OCI-LY7 (cell line): ENCODE measurements around the gene EFCAB13. TPM values are rescaled to one million over a fixed set of nuclear protein-coding genes. Genes with fewer than 3 reads are reported as not detected.

Experiments
- BruUV-seq: library from RNA; stranded (reverse); fragments of 400-500 nt; replicated peaks from 2 replicates; lab custom pipeline; 2021; lab: Mats Ljungman, UMichigan
- CTCF ChIA-PET: fragments of 300-600 bp; sonication (Branson Sonifier 250); formaldehyde crosslinking; loops from one replicate; lab custom pipeline; 2022; ENCODE audit warnings: antibody characterized with exemption; ENCODE audit not compliant: unreplicated experiment; lab: Charles Lee
- POLR2A ChIA-PET: fragments of 300-600 bp; sonication (Branson Sonifier 250); formaldehyde crosslinking; loops from one replicate; lab custom pipeline; 2022; ENCODE audit warnings: antibody characterized with exemption; lab: Charles Lee
- DNase-seq: peaks from one replicate; pipeline ENCODE4 v3.0.0-alpha.2; 2015; ENCODE audit warnings: low spot score
- H2AFZ ChIP-seq: fragments of 200-600 bp; sonication (generic), shearing (Covaris generic); 2 replicates; pipeline ENCODE4 v1.6.1; 2014; ENCODE audit warnings: mild to moderate bottlenecking, antibody characterized with exemption, low read length, moderate library complexity
- H3K27ac ChIP-seq: fragments of 200-600 bp; sonication (generic); 2 replicates; pipeline ENCODE4 v1.5.1; 2014; ENCODE audit warnings: mixed run types, low read depth, mild to moderate bottlenecking, moderate library complexity, low read length, inconsistent platforms; ENCODE audit not compliant: poor library complexity, severe bottlenecking
- H3K36me3 ChIP-seq: fragments of 200-600 bp; sonication (generic); 2 replicates; pipeline ENCODE4 v1.6.1; 2014; ENCODE audit warnings: mild to moderate bottlenecking, antibody characterized with exemption, low read length, moderate library complexity, mixed read lengths; ENCODE audit not compliant: insufficient read depth
- H3K4me1 ChIP-seq: fragments of 200-600 bp; sonication (generic); 2 replicates; pipeline ENCODE4 v1.5.1; 2014; ENCODE audit warnings: mild to moderate bottlenecking, low read length; ENCODE audit not compliant: insufficient read depth, poor library complexity, severe bottlenecking
- H3K4me2 ChIP-seq: fragments of 200-600 bp; sonication (generic); 2 replicates; pipeline ENCODE4 v1.6.1; 2014; ENCODE audit warnings: mild to moderate bottlenecking, low read length
- H3K4me3 ChIP-seq: fragments of 200-600 bp; sonication (generic); 2 replicates; pipeline ENCODE4 v1.5.1; 2014; ENCODE audit warnings: mild to moderate bottlenecking, low read depth, low read length; ENCODE audit not compliant: poor library complexity, severe bottlenecking
- H3K79me2 ChIP-seq: fragments of 200-600 bp; sonication (generic); 2 replicates; pipeline ENCODE4 v1.6.1; 2016; ENCODE audit warnings: low read depth, mild to moderate bottlenecking, low read length, moderate library complexity, mixed read lengths; ENCODE audit not compliant: insufficient read depth
- H3K9me2 ChIP-seq: fragments of 200-600 bp; sonication (generic); 2 replicates; pipeline ENCODE4 v1.6.1; 2016; ENCODE audit warnings: mild to moderate bottlenecking, low read length, mixed read lengths; ENCODE audit not compliant: insufficient read depth
- H3K9me3 ChIP-seq: fragments of 200-600 bp; sonication (generic); 2 replicates; pipeline ENCODE4 v1.6.1; 2014; ENCODE audit warnings: mild to moderate bottlenecking, mixed run types, low read length, mixed read lengths
- H4K20me1 ChIP-seq: fragments of 200-600 bp; sonication (generic); 2 replicates; pipeline ENCODE4 v1.6.1; 2014; ENCODE audit warnings: mild to moderate bottlenecking, antibody characterized with exemption, low read length, moderate library complexity, mixed read lengths; ENCODE audit not compliant: insufficient read depth
- EZH2phosphoT487 ChIP-seq: fragments of 200-600 bp; sonication (generic); IDR thresholded peaks from 2 replicates; pipeline ENCODE4 v1.6.1; 2018; ENCODE audit warnings: low read depth, borderline replicate concordance, mild to moderate bottlenecking, mixed run types, antibody characterized with exemption, low read length, moderate library complexity, mixed read lengths
- intact Hi-C: fragments of 100-400 bp; cut with micrococcal nuclease; formaldehyde crosslinking; loops from one replicate; pipeline ENCODE4 v1.10.0; 2022; ENCODE audit not compliant: unreplicated experiment
- total RNA-seq, 2 experiments: library from RNA; depleted of rRNA in 1 of 2; stranded (reverse); fragments of >200 nt in 1 of 2; shearing (Covaris generic) in 1 of 2; gene quantifications; 2 replicates each; pipeline ENCODE4 v1.2.3, GENCODE V29; 2014 to 2022
- TF ChIP-seq, protein P1 (sequence below): fragments of 200-600 bp; sonication (generic); conservative IDR thresholded peaks from 2 replicates; pipeline ENCODE4 v1.5.1; 2014; ENCODE audit warnings: mild to moderate bottlenecking, antibody characterized with exemption, low read length, moderate library complexity, mixed read lengths

Gene EFCAB13
- total RNA-seq, 2 experiments from 2014 or later, result 4.5 to 5.3 TPM

DNA sequence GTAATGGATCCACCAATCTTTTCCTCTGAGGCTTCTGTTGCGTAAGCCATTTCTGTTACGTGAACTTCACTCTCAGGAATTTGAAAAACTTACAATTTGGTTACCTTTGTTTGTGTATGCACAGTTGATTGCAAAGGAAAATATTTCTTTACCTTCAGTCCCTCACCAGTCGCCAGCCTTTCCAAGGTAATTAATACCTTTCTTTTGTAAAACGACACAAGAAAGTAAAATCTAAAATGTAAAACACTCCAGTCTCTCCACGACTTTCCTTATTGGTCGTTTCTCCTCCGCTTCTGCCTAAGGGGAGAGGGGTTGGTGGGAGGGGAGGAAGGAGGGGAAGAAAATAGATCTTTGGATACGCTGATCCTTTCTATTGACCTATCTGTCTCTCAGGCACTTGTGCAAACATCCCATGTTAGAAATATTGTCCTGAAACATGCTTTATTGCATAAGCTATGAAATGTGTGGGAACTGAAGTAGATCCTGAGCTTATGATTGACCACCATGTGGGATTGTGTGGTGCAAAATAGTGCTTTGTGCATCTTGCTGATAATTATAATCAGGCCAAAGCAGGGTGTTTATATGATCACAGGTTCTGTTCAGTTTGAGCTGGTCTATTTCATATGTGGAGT is 32.4 kb upstream of the EFCAB13 start:
- no peak for DNase-seq
- no peaks in the 10 kb centered on the region for H3K36me3 ChIP-seq
- no peak overlapping the region for H3K27ac ChIP-seq
- BruUV-seq, result no TSS peak
- POLR2A ChIA-PET, result no interaction called here
- no peak overlapping the region for H2AFZ ChIP-seq
- no peak overlapping the region for H3K4me3 ChIP-seq
- H4K20me1 ChIP-seq, result no peaks in the 10 kb centered on the region
- TF ChIP-seq EZH2phosphoT487, result no peak
- TF ChIP-seq, protein P1, sequence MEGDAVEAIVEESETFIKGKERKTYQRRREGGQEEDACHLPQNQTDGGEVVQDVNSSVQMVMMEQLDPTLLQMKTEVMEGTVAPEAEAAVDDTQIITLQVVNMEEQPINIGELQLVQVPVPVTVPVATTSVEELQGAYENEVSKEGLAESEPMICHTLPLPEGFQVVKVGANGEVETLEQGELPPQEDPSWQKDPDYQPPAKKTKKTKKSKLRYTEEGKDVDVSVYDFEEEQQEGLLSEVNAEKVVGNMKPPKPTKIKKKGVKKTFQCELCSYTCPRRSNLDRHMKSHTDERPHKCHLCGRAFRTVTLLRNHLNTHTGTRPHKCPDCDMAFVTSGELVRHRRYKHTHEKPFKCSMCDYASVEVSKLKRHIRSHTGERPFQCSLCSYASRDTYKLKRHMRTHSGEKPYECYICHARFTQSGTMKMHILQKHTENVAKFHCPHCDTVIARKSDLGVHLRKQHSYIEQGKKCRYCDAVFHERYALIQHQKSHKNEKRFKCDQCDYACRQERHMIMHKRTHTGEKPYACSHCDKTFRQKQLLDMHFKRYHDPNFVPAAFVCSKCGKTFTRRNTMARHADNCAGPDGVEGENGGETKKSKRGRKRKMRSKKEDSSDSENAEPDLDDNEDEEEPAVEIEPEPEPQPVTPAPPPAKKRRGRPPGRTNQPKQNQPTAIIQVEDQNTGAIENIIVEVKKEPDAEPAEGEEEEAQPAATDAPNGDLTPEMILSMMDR, result no peak
- H3K79me2 ChIP-seq, result no peaks in the 10 kb centered on the region; the same call in 1 of the 2 replicates
- CTCF ChIA-PET, result no interaction called here
- intact Hi-C loops, result no loop called here
- H3K9me3 ChIP-seq, result no peaks in the 10 kb centered on the region
- no peak overlapping the region for H3K4me2 ChIP-seq
- H3K9me2 ChIP-seq, result no peaks in the 10 kb centered on the region
- H3K4me1 ChIP-seq, result peaks cover 7% of the 10 kb centered on the region

DNA sequence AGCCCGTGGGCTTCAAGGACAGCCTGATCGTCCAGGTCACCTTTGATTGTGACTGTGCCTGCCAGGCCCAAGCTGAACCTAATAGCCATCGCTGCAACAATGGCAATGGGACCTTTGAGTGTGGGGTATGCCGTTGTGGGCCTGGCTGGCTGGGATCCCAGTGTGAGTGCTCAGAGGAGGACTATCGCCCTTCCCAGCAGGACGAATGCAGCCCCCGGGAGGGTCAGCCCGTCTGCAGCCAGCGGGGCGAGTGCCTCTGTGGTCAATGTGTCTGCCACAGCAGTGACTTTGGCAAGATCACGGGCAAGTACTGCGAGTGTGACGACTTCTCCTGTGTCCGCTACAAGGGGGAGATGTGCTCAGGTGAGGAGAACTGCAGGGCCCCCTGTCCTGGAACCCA is 31.5 kb upstream of the EFCAB13 start:
- Histone ChIP-seq H2AFZ (no peak overlapping the region), H3K79me2 (no peaks in the 10 kb centered on the region; the same call in 1 of the 2 replicates), H3K4me2 (no peak overlapping the region), H3K9me3 (no peaks in the 10 kb centered on the region), H3K27ac (no peak overlapping the region), H3K36me3 (no peaks in the 10 kb centered on the region), H3K9me2 (no peaks in the 10 kb centered on the region), H4K20me1 (no peaks in the 10 kb centered on the region), H3K4me1 (no peaks in the 10 kb centered on the region), H3K4me3 (no peak overlapping the region)
- CTCF ChIA-PET, result no interaction called here
- TF ChIP-seq, protein P1, result no peak
- TF ChIP-seq EZH2phosphoT487, result no peak
- no TSS peak for BruUV-seq
- no peak for DNase-seq
- POLR2A ChIA-PET, result interaction anchor here (0.6 kb wide), 1 partner anchor 64 kb away, joined by 3 read pairs; no protein-coding TSS in a partner anchor
- intact Hi-C loops, result no loop called here

- ChIA-PET CTCF (no interaction called here), POLR2A (no interaction called here)
- Histone ChIP-seq H3K27ac (no peak overlapping the region), H3K4me3 (no peak overlapping the region), H3K4me1 (no peaks in the 10 kb centered on the region), H2AFZ (no peak overlapping the region), H3K9me3 (no peaks in the 10 kb centered on the region), H3K9me2 (no peaks in the 10 kb centered on the region), H3K4me2 (no peak overlapping the region), H3K79me2 (no peaks in the 10 kb centered on the region; the same call in 1 of the 2 replicates), H3K36me3 (no peaks in the 10 kb centered on the region), H4K20me1 (no peaks in the 10 kb centered on the region)
- intact Hi-C loops, result no loop called here
- TF ChIP-seq EZH2phosphoT487, result no peak
- TF ChIP-seq, protein P1, result no peak
- no peak for DNase-seq
- no TSS peak for BruUV-seq
These were observed 28.5 kb upstream of the EFCAB13 start for GRCh38 chr17:47295037-47295873.
